GM10266 (cell line): ENCODE data around the gene RSU1.

Source experiments
- DNase-seq: peaks from one replicate; pipeline ENCODE4 v3.0.0; 2012; ENCODE audit errors: extremely low spot score
- TF ChIP-seq, protein P1 (sequence below): IDR thresholded peaks from 2 replicates; pipeline ENCODE4 v1.5.1; 2012; ENCODE audit warnings: mild to moderate bottlenecking, low read depth; ENCODE audit not compliant: control insufficient read depth, insufficient read depth; ENCODE audit errors: missing control alignments

The RSU1 gene

DNA sequence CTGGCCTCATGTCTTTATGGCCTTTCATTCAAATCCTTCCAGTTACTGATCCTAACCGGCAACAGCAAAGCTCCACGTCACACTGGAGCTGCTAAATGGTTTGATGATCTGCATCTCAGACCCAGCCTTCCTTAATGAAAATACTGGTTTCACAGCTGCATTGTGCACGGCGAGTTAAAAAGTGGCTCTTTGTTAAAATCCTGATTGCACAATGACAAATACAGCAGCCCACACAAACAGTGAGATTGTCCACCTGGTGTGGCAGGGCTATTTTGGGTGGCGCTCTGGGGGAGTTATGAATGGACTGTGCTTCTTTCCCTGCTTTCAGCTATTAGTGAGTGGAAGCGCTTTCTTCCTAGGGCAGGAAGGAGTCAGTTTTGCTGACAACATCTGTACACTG, 232.1 kb downstream of the RSU1 start:
- TF ChIP-seq, protein P1, sequence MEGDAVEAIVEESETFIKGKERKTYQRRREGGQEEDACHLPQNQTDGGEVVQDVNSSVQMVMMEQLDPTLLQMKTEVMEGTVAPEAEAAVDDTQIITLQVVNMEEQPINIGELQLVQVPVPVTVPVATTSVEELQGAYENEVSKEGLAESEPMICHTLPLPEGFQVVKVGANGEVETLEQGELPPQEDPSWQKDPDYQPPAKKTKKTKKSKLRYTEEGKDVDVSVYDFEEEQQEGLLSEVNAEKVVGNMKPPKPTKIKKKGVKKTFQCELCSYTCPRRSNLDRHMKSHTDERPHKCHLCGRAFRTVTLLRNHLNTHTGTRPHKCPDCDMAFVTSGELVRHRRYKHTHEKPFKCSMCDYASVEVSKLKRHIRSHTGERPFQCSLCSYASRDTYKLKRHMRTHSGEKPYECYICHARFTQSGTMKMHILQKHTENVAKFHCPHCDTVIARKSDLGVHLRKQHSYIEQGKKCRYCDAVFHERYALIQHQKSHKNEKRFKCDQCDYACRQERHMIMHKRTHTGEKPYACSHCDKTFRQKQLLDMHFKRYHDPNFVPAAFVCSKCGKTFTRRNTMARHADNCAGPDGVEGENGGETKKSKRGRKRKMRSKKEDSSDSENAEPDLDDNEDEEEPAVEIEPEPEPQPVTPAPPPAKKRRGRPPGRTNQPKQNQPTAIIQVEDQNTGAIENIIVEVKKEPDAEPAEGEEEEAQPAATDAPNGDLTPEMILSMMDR = no peak
- DNase-seq = no peak

DNA sequence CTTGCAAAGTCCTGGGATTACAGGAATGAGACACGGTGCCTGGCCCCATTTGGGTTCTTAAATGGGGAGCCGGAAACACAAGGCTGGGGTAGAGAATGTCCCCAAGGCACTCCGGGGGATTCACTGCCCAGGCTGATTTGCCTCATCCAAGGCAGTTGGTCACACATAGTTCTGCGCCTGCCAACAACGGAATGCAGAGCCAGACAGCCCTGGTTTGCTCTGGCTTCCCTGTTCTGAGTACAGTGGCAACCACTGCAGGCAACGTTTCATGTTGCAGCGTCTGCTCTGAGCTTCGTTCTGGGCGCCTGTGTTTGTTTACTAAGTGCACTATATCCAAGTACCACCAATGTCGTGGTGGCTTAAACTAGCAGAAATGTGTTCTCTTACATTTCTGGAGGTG, 233.8 kb downstream of the RSU1 start:
- no peak for DNase-seq
- TF ChIP-seq, protein P1 = no peak

GRCh38 chr10:16581202-16581601, 236.0 kb downstream of the RSU1 start:
- no peak for DNase-seq
- TF ChIP-seq, protein P1 = no peak

- no peak for DNase-seq
- TF ChIP-seq, protein P1 = no peak
Measured at GRCh38 chr10:16570731-16571130, 246.5 kb downstream of the RSU1 start.

DNA sequence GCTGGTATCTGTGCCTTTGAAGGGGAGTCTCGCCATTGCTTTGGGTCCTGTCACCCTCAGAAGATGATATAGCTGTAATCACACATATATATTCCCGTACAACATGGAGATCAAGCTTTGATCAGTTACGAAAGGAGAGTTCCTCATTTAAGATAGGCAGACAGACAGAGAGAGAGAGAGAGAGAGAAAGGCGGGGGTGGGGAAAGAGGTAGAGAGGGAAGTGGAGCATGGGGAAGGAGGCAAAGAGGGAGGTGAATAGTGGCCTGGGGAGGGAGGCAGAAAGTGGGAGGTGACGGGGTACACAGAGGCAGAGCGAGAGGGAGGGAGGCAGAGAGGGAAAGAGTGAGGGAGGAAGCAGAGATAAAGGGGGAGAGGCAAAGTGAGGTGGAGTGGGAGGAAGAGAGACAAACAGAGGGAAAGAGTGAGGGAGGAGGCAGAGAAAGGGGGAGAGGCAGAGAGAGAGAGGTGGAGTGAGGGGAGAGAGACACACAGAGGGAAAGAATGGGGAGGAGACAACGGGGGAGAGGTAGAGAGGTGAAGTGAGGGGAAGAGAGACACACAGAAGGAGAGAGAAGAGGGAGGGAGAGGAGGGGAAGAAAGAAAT, 250.9 kb downstream of the RSU1 start:
- TF ChIP-seq, protein P1 = no peak
- no peak for DNase-seq

GRCh38 chr10:16565604-16566003, 251.6 kb downstream of the RSU1 start:
- TF ChIP-seq, protein P1 = no peak
- DNase-seq = no peak

DNA sequence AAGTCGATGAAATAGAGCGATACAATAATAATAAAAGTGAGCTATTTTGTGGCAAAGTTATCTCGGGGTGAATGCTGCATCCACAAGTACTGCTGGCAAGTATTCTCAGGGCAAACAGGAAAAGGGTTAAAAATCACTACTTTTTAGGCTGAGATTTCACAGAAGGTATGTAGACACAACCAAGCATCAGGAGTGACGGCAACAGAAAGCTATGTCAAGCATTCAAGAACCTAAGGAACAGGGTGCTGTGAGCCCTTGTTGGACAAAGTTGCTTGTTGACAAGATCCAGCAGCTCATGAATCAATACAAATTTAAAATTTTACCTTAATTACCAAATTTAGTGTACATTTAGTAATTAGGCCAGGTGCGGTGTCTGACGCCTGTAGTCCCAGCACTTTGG, 254.3 kb downstream of the RSU1 start:
- no peak for DNase-seq
- TF ChIP-seq, protein P1 = no peak
